ENCODE results near the gene SUN5. TPM values are rescaled to one million over a fixed set of nuclear protein-coding genes. Genes with fewer than 3 reads are reported as not detected.

SUN5 gene
- total RNA-seq, 1 experiment from 2014 or later: not detected

GRCh38 chr20:33037456-33037855 lies 33.2 kb upstream of the SUN5 start:
- H4K8ac ChIP-seq (replicated peaks; ENCODE audit: insufficient read length, low read depth, low read length): no peak overlapping the region
- no peaks in the 10 kb centered on the region for H3K27me3 ChIP-seq (ENCODE audit: insufficient read depth, low read length)
- H3K9me3 ChIP-seq (ENCODE audit: control insufficient read depth, low read depth, low read length): no peaks in the 10 kb centered on the region
- H2AFZ ChIP-seq (ENCODE audit: low read length): no peak overlapping the region
- no peak overlapping the region for H4K5ac ChIP-seq (ENCODE audit: insufficient read length, low read depth, low read length)
- H3K23ac ChIP-seq (ENCODE audit: insufficient read length, low read depth, low read length): no peak overlapping the region
- no peak overlapping the region for H3K14ac ChIP-seq (ENCODE audit: insufficient read depth, low read length)
- H3K4me2 ChIP-seq (ENCODE audit: insufficient read depth, insufficient read length, low read length): no peak overlapping the region
- no peaks in the 10 kb centered on the region for H3K23me2 ChIP-seq (ENCODE audit: insufficient read length, low read depth, low read length, poor library complexity, severe bottlenecking)
- no peak overlapping the region for H2BK15ac ChIP-seq (ENCODE audit: low read depth, low read length)
- H2BK5ac ChIP-seq (ENCODE audit: insufficient read length, low read length): no peak overlapping the region
- no peak overlapping the region for H2BK120ac ChIP-seq (ENCODE audit: low read depth, low read length, poor library complexity, severe bottlenecking)
- no peaks in the 10 kb centered on the region for H3K79me1 ChIP-seq (ENCODE audit: insufficient read depth, low read depth, low read length, poor library complexity, severe bottlenecking)
- no peak for DNase-seq
- no peak overlapping the region for H3K27ac ChIP-seq (ENCODE audit: insufficient read length, low read depth, low read length)
- TF ChIP-seq, protein P1, sequence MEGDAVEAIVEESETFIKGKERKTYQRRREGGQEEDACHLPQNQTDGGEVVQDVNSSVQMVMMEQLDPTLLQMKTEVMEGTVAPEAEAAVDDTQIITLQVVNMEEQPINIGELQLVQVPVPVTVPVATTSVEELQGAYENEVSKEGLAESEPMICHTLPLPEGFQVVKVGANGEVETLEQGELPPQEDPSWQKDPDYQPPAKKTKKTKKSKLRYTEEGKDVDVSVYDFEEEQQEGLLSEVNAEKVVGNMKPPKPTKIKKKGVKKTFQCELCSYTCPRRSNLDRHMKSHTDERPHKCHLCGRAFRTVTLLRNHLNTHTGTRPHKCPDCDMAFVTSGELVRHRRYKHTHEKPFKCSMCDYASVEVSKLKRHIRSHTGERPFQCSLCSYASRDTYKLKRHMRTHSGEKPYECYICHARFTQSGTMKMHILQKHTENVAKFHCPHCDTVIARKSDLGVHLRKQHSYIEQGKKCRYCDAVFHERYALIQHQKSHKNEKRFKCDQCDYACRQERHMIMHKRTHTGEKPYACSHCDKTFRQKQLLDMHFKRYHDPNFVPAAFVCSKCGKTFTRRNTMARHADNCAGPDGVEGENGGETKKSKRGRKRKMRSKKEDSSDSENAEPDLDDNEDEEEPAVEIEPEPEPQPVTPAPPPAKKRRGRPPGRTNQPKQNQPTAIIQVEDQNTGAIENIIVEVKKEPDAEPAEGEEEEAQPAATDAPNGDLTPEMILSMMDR (conservative IDR thresholded peaks at IDR 0.05): no peak
- H2BK20ac ChIP-seq (ENCODE audit: low read depth, low read length, poor library complexity, severe bottlenecking): no peak overlapping the region
- no peak overlapping the region for H4K91ac ChIP-seq (ENCODE audit: insufficient read length, low read depth, low read length)
- WGBS (ENCODE audit: extremely low coverage, insufficient read length, low lambda C conversion rate): no CpG with 5 or more reads among the region's 5 CpGs
- no peak overlapping the region for H3K4ac ChIP-seq (ENCODE audit: low read depth, low read length)
- no peak overlapping the region for H2AK5ac ChIP-seq (ENCODE audit: insufficient read length, low read length)
- H3K4me1 Mint-ChIP-seq: no peaks in the 10 kb centered on the region
- H4K20me1 ChIP-seq (ENCODE audit: control insufficient read depth, insufficient read depth, insufficient read length): no peaks in the 10 kb centered on the region
- no peaks in the 10 kb centered on the region for H3K79me2 ChIP-seq (ENCODE audit: insufficient read depth, low read length)
- H3K9ac ChIP-seq (ENCODE audit: extremely low read depth, insufficient read length, low read length): no peak overlapping the region
- H2BK12ac ChIP-seq (ENCODE audit: insufficient read length, low read depth, low read length): no peak overlapping the region
- H3K18ac ChIP-seq (ENCODE audit: insufficient read length, low read depth, low read length): no peak overlapping the region
- H3T11ph ChIP-seq (ENCODE audit: low read length): no peak overlapping the region
- H3K36me3 Mint-ChIP-seq (ENCODE audit: insufficient read depth in 1 of 3, low read depth in 3 of 3): no peaks in the 10 kb centered on the region
- no peak overlapping the region for H3K56ac ChIP-seq (ENCODE audit: insufficient read length, low read depth, low read length)
- H3K9me3 Mint-ChIP-seq: peaks cover 2 to 4% of the 10 kb centered on the region in 2 experiments; a peak in 3 of 5 replicates
- H3K4me1 ChIP-seq (ENCODE audit: insufficient read depth, low read length): no peaks in the 10 kb centered on the region
- H3K27me3 Mint-ChIP-seq (ENCODE audit: low read depth): peaks cover 37% of the 10 kb centered on the region
- no peak overlapping the region for H3K27ac Mint-ChIP-seq
- H3K4me3 Mint-ChIP-seq: no peak overlapping the region
